IPS-11a (cell line): Measurements from ENCODE around the gene MMP8.

Source experiments
- H3K4me3 ChIP-seq: one replicate; pipeline ENCODE4 v1.5.1; 2013; ENCODE audit warnings: low read depth, low read length, control low read depth

Gene MMP8

GRCh38 chr11:102727890-102728289 is 3.1 kb upstream of the MMP8 start:
- no peak overlapping the region for H3K4me3 ChIP-seq

- no peak overlapping the region for H3K4me3 ChIP-seq
These were observed 1.9 kb downstream of the MMP8 start for GRCh38 chr11:102722821-102723220.

- H3K4me3 ChIP-seq: no peak overlapping the region
These were observed 5.0 kb downstream of the MMP8 start for GRCh38 chr11:102719620-102720277.

- no peak overlapping the region for H3K4me3 ChIP-seq
These were observed 7.5 kb downstream of the MMP8 start for GRCh38 chr11:102717280-102717679.

- no peak overlapping the region for H3K4me3 ChIP-seq
These were observed 8.2 kb downstream of the MMP8 start for GRCh38 chr11:102716527-102716926.

- H3K4me3 ChIP-seq: no peak overlapping the region
These were observed 12.6 kb downstream of the MMP8 start for GRCh38 chr11:102712137-102712536.

- H3K4me3 ChIP-seq: no peak overlapping the region
These were observed 15.4 kb downstream of the MMP8 start for GRCh38 chr11:102709201-102709945.

GRCh38 chr11:102708654-102709053 is 16.1 kb downstream of the MMP8 start:
- H3K4me3 ChIP-seq: no peak overlapping the region

GRCh38 chr11:102705626-102706025 is 19.1 kb downstream of the MMP8 start, which contains the start of gene MMP27:
TSS of gene MMP27 (minus strand) at chr11:102705769. CDS start at chr11:102705714, 55 bp downstream.
- no peak within 1 kb of the TSS for H3K4me3 ChIP-seq

- H3K4me3 ChIP-seq: no peak overlapping the region
These were observed 19.9 kb downstream of the MMP8 start for GRCh38 chr11:102704841-102705240.

- no peak overlapping the region for H3K4me3 ChIP-seq
These were observed 20.8 kb downstream of the MMP8 start for GRCh38 chr11:102703826-102704493.

GRCh38 chr11:102695201-102695600 is 29.6 kb downstream of the MMP8 start:
- no peak overlapping the region for H3K4me3 ChIP-seq

- H3K4me3 ChIP-seq: no peak overlapping the region
These were observed 39.0 kb downstream of the MMP8 start for GRCh38 chr11:102685754-102686153.

GRCh38 chr11:102685338-102685737 is 39.4 kb downstream of the MMP8 start:
- H3K4me3 ChIP-seq: no peak overlapping the region

- H3K4me3 ChIP-seq: no peak overlapping the region
These were observed 41.5 kb downstream of the MMP8 start for GRCh38 chr11:102683277-102683676.

- no peak overlapping the region for H3K4me3 ChIP-seq
These were observed 43.8 kb downstream of the MMP8 start for GRCh38 chr11:102680945-102681344.

GRCh38 chr11:102678022-102678421 is 46.7 kb downstream of the MMP8 start:
- no peak overlapping the region for H3K4me3 ChIP-seq

GRCh38 chr11:102676084-102676483 is 48.7 kb downstream of the MMP8 start:
- no peak overlapping the region for H3K4me3 ChIP-seq

GRCh38 chr11:102669664-102670063 is 55.1 kb downstream of the MMP8 start:
- H3K4me3 ChIP-seq: no peak overlapping the region

GRCh38 chr11:102666331-102666957 is 58.3 kb downstream of the MMP8 start:
- H3K4me3 ChIP-seq: no peak overlapping the region

GRCh38 chr11:102664001-102664752 is 60.6 kb downstream of the MMP8 start:
- no peak overlapping the region for H3K4me3 ChIP-seq
